NCI-H226 (cell line): ENCODE measurements around the gene CCDC154.
A peak's percentile ranks its signal among the peaks of the same experiment; 100 is the strongest.
"Not testable (repeated sequence)": the region's sequence is repeated elsewhere in the genome, so short reads cannot be mapped to it uniquely, and the experiment has no call there.

ENCODE experiments used
- DNase-seq: peaks from one replicate; pipeline ENCODE4 v3.0.0-alpha.2; 2015

Gene CCDC154, protein sequence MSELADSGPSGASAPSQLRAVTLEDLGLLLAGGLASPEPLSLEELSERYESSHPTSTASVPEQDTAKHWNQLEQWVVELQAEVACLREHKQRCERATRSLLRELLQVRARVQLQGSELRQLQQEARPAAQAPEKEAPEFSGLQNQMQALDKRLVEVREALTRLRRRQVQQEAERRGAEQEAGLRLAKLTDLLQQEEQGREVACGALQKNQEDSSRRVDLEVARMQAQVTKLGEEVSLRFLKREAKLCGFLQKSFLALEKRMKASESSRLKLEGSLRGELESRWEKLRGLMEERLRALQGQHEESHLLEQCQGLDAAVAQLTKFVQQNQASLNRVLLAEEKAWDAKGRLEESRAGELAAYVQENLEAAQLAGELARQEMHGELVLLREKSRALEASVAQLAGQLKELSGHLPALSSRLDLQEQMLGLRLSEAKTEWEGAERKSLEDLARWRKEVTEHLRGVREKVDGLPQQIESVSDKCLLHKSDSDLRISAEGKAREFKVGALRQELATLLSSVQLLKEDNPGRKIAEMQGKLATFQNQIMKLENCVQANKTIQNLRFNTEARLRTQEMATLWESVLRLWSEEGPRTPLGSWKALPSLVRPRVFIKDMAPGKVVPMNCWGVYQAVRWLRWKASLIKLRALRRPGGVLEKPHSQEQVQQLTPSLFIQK

GRCh38 chr16:1443980-1444729 is at the start of gene CCDC154:
TSS of gene CCDC154 (minus strand) at chr16:1444556. CDS start at chr16:1444322, 234 bp downstream.
- DNase-seq, result no peak

DNA sequence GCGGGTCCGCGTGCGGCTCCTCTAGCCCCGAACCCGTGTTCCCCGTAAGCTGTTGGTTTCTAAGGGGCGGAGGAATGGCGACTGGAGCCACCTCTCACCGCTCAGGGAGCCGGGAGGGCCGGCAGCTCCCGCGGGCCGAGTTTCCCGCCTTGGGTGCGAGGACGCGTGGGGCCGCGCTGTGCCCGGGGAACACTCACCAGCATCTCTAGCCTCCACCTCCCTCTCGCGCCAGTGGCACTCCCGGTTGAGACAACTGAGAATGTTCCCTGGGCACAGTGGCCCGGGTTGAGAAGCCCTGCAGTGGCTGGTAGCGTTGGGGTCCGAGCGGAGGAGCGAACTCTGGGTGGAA is 49.4 kb upstream of the CCDC154 start:
- DNase-seq, result no peak

DNA sequence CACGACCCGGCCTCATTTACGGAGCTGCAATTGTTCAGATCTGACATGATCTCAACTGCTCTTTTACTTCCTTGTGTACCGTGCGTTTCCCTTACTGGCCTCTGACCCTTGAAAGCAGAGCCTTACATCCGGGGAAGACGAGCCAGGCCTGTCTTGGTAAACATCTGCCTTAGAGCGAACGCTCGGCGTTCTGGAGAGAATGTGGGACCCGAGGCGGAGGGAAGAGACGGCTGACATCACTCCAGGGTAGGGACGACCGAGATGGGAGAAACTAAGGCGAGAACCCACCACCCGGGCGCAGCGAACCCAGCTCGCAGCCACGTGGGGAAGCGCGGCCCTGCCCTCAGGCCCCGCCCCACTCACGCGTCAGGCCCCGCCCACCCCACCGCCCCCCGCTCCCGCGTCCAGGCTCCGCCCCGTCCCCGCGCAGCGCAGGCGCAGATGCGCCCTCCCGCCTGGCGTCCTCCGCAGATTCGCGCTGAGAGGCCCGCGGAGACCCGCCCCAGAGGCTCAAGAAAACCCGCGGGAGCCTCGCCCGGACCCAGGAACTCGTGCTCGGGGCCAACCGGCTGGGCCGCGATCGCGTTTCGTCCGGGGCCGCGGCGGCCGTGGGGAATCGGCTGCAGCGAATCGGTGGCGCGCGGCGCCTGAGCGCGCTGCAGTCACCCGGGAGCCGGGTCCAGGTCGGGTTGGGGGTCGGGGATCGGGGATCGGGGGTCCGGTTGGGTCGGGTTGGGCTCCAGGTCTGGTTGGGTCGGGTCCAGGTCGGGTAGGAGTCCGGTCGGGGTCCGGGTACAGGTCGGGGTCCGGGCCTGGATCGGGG is 48.8 kb upstream of the CCDC154 start, which contains the start of gene TELO2:
Gene TELO2, plus strand, starts transcription at position 438 of the 823 bp plus-strand sequence. CDS start 922 bp downstream, outside the sequence.
- DNase-seq, result peak; percentile 71

DNA sequence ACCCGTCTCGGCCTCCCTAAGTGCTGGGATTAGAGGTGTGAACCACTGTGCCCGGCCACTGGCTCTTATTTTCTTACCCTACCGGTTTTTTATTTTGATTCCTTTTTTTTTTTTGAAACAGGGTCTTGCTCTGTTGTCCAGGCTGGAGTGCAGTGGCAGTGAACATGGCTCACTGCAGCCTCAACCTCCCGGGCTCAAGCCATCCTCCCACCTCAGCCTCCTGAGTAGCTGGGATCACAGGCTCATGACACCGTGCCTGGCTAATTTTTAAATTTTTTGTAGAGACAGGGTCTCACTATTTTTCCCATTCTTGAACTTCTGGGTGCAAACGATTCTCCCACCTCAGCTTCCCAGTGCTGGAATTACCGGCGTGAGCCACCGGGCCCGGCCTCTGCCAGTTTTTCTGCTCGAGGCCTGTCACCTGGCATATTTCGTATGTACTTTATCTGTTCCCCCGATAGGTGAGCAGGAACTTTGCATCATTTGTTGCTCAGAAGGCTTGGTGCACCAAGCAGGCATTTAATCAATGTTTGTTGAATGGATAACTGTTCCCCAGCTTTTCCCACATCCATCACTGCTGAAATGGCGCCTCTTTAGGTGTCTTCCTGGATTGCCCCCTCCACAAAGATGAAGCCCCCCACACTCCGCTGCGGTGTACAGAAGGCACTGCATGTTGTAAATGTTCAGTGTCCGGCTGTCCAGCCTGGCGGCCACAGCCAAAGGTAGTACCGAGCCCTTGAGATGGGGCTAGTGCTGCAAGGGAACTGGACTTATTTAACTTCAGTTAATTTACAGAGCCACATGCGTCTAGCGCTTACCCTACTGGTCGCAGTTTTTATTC is 47.9 kb upstream of the CCDC154 start:
- DNase-seq, result no peak

DNA sequence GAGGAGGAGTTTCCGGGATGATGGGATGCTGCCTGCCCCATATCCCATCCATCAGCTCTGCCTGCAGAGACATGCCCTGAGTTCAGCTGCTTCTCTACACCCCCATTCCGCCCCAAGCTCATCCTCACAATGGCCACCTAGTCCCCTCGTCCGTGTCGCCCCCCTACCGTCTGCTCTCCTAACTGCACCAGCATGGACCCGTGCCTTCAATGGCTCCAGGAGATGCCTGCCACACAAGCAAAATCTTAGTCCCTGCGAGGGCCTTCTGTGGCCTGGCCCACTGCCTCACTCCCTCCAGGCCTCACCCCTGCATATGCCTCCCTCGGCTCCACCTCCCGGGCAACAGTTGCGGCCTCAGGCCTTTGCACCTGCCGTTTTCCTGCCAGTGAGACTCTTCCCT is 47.0 kb upstream of the CCDC154 start:
- no peak for DNase-seq

- no peak for DNase-seq
These were observed 44.7 kb upstream of the CCDC154 start for GRCh38 chr16:1489077-1489476.

- DNase-seq, result no peak
These were observed 44.3 kb upstream of the CCDC154 start, which contains the start of gene PTX4 for GRCh38 chr16:1488619-1489018. TSS of gene PTX4 (minus strand) at chr16:1488944. CDS start at chr16:1488909, 35 bp downstream.

DNA sequence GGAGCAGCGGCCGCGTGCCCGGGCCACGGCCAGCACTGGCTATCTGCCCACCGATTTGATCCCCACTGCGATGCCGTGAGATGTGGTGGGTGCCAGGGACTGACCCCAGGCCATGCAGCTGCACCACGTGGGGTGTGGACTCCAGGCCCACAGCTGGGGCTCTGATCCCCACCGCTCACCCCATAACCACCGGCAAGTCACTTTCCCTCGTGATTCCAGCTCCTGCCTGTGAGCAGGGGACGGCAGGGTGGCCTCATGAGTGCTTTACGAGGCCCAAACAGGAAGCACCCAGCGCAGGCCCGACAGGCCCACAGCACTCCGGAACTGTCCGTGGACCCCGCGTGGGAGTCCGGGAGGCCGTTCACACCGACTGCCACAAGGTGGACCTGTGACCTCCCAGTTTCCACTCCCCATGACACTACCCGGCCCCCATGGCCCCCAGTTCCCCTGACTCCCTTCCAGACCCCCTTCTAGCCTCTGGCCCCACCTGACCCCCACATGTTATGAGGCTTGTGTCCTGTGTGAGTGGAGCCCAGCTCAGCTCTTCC is 43.8 kb upstream of the CCDC154 start:
- no peak for DNase-seq

DNA sequence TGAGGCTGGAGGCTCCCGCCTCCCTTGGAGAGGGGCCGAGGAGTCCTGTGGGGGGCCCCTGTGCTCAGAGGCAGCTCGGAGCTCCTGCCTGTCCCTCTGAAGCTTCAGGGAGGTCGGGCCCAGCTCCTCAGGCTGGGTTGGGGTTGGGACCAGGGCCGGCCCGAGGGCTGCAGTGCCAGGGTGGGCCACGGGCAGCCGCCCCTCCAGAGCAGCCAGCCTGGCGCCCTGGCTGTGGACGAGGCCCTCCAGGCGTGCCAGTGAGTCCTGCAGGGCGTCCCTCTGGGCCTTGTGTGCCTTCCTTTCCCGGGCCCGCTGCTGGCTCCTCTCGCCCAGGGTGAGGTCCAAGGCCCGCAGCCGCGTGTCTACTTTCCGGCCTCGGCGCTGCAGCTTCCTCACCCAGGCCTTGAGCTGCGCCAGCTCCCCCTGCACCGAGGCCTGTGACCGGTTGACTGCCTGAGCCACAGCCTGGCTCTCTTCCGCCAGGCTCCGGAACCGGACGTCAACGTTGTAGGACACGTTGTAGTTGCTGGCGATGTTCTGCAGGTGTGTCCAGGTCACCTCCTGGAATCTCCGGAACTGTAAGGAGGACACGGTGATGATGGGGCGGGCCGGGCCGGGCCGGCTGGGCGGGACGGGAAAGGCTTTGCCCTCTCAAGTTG is 43.2 kb upstream of the CCDC154 start:
- no peak for DNase-seq

DNA sequence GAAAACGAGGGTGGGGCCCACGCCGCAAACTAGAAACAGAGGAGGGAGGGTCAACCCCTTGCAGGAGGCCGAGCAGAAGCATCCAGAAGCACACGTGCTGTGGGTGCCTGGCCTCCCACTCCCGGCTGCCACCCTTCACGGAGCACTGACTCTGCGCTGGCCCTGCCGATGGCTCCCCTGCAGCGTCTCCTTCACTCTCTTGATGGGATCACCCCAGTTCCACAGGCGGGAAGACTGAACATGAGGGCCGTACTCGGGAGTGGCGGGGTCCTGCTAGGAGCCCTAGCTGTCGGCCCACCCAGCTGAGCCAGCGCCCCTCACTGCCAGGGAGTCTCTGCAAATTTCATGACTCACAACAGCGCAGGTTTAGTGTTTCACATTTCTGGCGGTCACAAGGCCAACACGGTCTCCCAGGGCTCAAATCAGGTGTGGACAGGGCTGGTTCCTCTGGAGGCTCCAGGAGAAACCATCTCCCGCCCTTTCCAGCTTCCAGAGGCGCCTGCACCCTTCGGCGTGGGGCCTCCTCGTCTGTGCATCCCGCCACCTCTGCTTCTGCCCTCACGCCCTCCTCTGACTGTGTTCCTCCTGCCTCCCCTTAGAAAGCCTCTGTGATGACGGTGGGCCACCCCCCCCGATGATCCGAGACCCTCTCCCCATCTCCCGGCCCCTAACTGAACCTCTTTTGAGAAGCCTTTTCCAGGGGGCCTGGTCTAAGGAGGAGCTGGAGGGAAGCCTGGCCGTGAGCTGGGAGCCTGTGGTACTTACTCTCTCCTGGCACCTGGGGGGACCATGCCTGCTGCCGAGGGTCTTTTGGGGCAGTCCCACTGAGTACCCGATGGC is 42.4 kb upstream of the CCDC154 start:
- DNase-seq, result no peak

GRCh38 chr16:1485847-1486496 is 41.6 kb upstream of the CCDC154 start:
- no peak for DNase-seq

GRCh38 chr16:1481906-1482835 is 37.8 kb upstream of the CCDC154 start:
- peak; percentile 23 for DNase-seq

GRCh38 chr16:1478937-1479336 is 34.6 kb upstream of the CCDC154 start:
- not testable (repeated sequence) for DNase-seq

DNA sequence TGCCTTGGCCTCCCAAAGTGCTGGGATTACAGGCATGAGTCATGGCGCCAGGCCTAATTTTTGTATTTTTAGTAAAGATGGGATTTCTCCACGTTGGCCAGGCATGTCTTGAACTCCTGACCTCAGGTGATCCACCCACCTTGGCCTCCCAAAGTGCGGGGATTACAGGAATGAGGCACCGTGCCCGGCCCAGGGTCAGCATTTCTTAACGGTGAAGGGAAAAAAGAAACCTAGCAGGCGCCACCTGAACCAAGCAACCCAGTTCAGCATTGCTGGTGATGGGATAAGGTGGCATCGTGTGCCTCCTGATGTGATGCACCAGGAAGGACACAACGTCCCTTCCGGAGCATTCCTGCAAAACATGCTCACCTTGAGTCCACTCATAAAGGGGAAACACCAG is 32.7 kb upstream of the CCDC154 start:
- no peak for DNase-seq

DNA sequence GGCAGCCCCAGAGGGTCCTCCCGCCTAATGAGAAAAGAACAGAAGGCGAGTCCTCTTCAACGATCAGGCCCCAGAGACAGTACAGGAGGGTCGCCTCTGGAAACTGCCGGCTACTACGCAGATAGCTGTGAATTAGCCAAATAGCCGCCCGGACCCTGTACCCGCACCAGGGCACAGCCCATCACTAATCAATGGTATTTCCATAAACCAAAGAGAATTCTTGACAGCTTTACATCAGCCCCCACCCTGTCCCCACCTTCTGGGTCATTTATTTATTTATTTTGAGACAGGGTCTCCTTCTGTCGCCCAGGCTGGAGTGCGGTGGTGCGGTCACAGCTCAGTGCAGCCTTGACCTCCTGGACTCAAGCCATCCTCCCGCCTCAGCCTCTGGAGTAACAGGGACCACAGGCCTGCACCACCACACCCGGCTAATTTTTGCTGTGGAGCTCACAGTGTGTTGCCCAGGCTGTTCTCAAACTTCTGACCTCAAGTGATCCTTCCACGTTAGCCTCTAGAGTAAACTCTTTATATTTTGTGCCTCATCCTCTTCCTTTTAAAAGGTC is 31.3 kb upstream of the CCDC154 start:
- DNase-seq, result no peak

GRCh38 chr16:1474796-1475551 is 30.6 kb upstream of the CCDC154 start, which contains the start of gene CLCN7:
TSS of gene CLCN7 (minus strand) at chr16:1475028. CDS start at chr16:1474974, 54 bp downstream.
- DNase-seq, result peak; percentile 64
